Activated naive CD8-positive, alpha-beta T cell treated with anti-CD3 and anti-CD28 coated beads, Interleukin-2, amount 50 U/mL, for 24 hours (primary cell): ENCODE data around the gene PCTP.

Experiments used
- ATAC-seq: fragments of 150-1000 bp; cut with Tn5 transposase; one replicate; pipeline ENCODE4 v1.10.0; 2021
- DNase-seq: peaks from one replicate; pipeline ENCODE4 v3.0.0; 2021
- H3K27ac Mint-ChIP-seq: one replicate; pipeline ENCODE4 v1.8.0; 2021; ENCODE audit warnings: mild to moderate bottlenecking, mixed read lengths
- H3K27me3 Mint-ChIP-seq: one replicate; pipeline ENCODE4 v1.8.0; 2021; ENCODE audit warnings: mixed read lengths
- H3K36me3 Mint-ChIP-seq: one replicate; pipeline ENCODE4 v1.8.0; 2021; ENCODE audit warnings: low read depth, mixed read lengths
- H3K4me1 Mint-ChIP-seq: one replicate; pipeline ENCODE4 v1.8.0; 2021; ENCODE audit warnings: mixed read lengths
- H3K4me3 Mint-ChIP-seq: one replicate; pipeline ENCODE4 v1.8.0; 2021; ENCODE audit warnings: mild to moderate bottlenecking, moderate library complexity, mixed read lengths
- H3K9me3 Mint-ChIP-seq: one replicate; pipeline ENCODE4 v1.8.0; 2021; ENCODE audit warnings: mixed read lengths

PCTP gene

GRCh38 chr17:55778389-55779118 is 27.7 kb downstream of the PCTP start:
- Mint-ChIP-seq H3K36me3 (peaks cover 9% of the 10 kb centered on the region), H3K27me3 (no peaks in the 10 kb centered on the region), H3K27ac (no peak overlapping the region), H3K9me3 (no peaks in the 10 kb centered on the region), H3K4me3 (no peak overlapping the region), H3K4me1 (no peaks in the 10 kb centered on the region)
- ATAC-seq (no peak), DNase-seq (no peak)

- Mint-ChIP-seq H3K4me1 (no peaks in the 10 kb centered on the region), H3K27me3 (peaks cover 2% of the 10 kb centered on the region), H3K27ac (no peak overlapping the region), H3K9me3 (no peaks in the 10 kb centered on the region), H3K4me3 (no peak overlapping the region), H3K36me3 (no peaks in the 10 kb centered on the region)
- ATAC-seq (no peak), DNase-seq (no peak)
These were observed 32.9 kb downstream of the PCTP start for GRCh38 chr17:55783684-55784245.

- Mint-ChIP-seq H3K36me3 (no peaks in the 10 kb centered on the region), H3K27me3 (peaks cover 2% of the 10 kb centered on the region), H3K27ac (no peak overlapping the region), H3K9me3 (no peaks in the 10 kb centered on the region), H3K4me1 (no peaks in the 10 kb centered on the region), H3K4me3 (no peak overlapping the region)
- DNase-seq (no peak), ATAC-seq (no peak)
These were observed 33.8 kb downstream of the PCTP start for GRCh38 chr17:55784666-55785065.

GRCh38 chr17:55785181-55785580 is 34.3 kb downstream of the PCTP start:
- H3K36me3 Mint-ChIP-seq, result no peaks in the 10 kb centered on the region
- H3K4me3 Mint-ChIP-seq, result no peak overlapping the region
- no peak overlapping the region for H3K27ac Mint-ChIP-seq
- DNase-seq (no peak), ATAC-seq (no peak)
- H3K27me3 Mint-ChIP-seq, result peaks cover 2% of the 10 kb centered on the region
- no peaks in the 10 kb centered on the region for H3K4me1 Mint-ChIP-seq
- no peaks in the 10 kb centered on the region for H3K9me3 Mint-ChIP-seq

GRCh38 chr17:55793272-55793671 is 42.4 kb downstream of the PCTP start:
- Mint-ChIP-seq H3K27me3 (peaks cover 5% of the 10 kb centered on the region), H3K36me3 (no peaks in the 10 kb centered on the region), H3K4me3 (no peak overlapping the region), H3K27ac (no peak overlapping the region), H3K9me3 (no peaks in the 10 kb centered on the region), H3K4me1 (no peaks in the 10 kb centered on the region)
- DNase-seq (no peak), ATAC-seq (no peak)

- Mint-ChIP-seq H3K4me3 (no peak overlapping the region), H3K27ac (no peak overlapping the region), H3K4me1 (no peaks in the 10 kb centered on the region), H3K9me3 (peaks cover 6% of the 10 kb centered on the region), H3K36me3 (no peaks in the 10 kb centered on the region), H3K27me3 (peaks cover 5% of the 10 kb centered on the region)
- DNase-seq (no peak), ATAC-seq (no peak)
These were observed 44.1 kb downstream of the PCTP start for GRCh38 chr17:55794725-55795482.

GRCh38 chr17:55806745-55807495 is 56.1 kb downstream of the PCTP start:
- no peak overlapping the region for H3K4me3 Mint-ChIP-seq
- DNase-seq (no peak), ATAC-seq (no peak)
- peaks cover 5% of the 10 kb centered on the region for H3K27me3 Mint-ChIP-seq
- no peaks in the 10 kb centered on the region for H3K36me3 Mint-ChIP-seq
- peaks cover 5% of the 10 kb centered on the region for H3K9me3 Mint-ChIP-seq
- peaks cover 1% of the 10 kb centered on the region for H3K4me1 Mint-ChIP-seq
- H3K27ac Mint-ChIP-seq, result no peak overlapping the region

- H3K4me3 Mint-ChIP-seq, result no peak overlapping the region
- no peak for ATAC-seq
- H3K9me3 Mint-ChIP-seq, result no peaks in the 10 kb centered on the region
- H3K4me1 Mint-ChIP-seq, result peaks cover 1% of the 10 kb centered on the region
- H3K27me3 Mint-ChIP-seq, result peaks cover 4% of the 10 kb centered on the region
- no peak for DNase-seq
- no peaks in the 10 kb centered on the region for H3K36me3 Mint-ChIP-seq
- H3K27ac Mint-ChIP-seq, result no peak overlapping the region
These were observed 60.7 kb downstream of the PCTP start for GRCh38 chr17:55811536-55811935.

GRCh38 chr17:55812323-55812722 is 61.5 kb downstream of the PCTP start:
- no peaks in the 10 kb centered on the region for H3K9me3 Mint-ChIP-seq
- no peak overlapping the region for H3K27ac Mint-ChIP-seq
- ATAC-seq (no peak), DNase-seq (no peak)
- H3K36me3 Mint-ChIP-seq, result no peaks in the 10 kb centered on the region
- H3K4me1 Mint-ChIP-seq, result no peaks in the 10 kb centered on the region
- H3K27me3 Mint-ChIP-seq, result peaks cover 7% of the 10 kb centered on the region
- no peak overlapping the region for H3K4me3 Mint-ChIP-seq

GRCh38 chr17:55813944-55814343 is 63.1 kb downstream of the PCTP start:
- Mint-ChIP-seq H3K27me3 (peaks cover 7% of the 10 kb centered on the region), H3K4me1 (peaks cover 3% of the 10 kb centered on the region), H3K27ac (no peak overlapping the region), H3K9me3 (no peaks in the 10 kb centered on the region), H3K4me3 (no peak overlapping the region), H3K36me3 (no peaks in the 10 kb centered on the region)
- DNase-seq (no peak), ATAC-seq (no peak)

- Mint-ChIP-seq H3K27ac (no peak overlapping the region), H3K4me1 (peaks cover 3% of the 10 kb centered on the region), H3K36me3 (no peaks in the 10 kb centered on the region), H3K4me3 (no peak overlapping the region), H3K9me3 (no peaks in the 10 kb centered on the region), H3K27me3 (peaks cover 7% of the 10 kb centered on the region)
- DNase-seq, result no peak
- no peak for ATAC-seq
These were observed 63.5 kb downstream of the PCTP start for GRCh38 chr17:55814377-55814776.

- Mint-ChIP-seq H3K36me3 (no peaks in the 10 kb centered on the region), H3K9me3 (peaks cover 6% of the 10 kb centered on the region), H3K4me3 (no peak overlapping the region), H3K27ac (peak overlapping the region; percentile 13), H3K4me1 (peaks cover 3% of the 10 kb centered on the region), H3K27me3 (peaks cover 7% of the 10 kb centered on the region)
- DNase-seq, result no peak
- ATAC-seq, result no peak
These were observed 65.9 kb downstream of the PCTP start for GRCh38 chr17:55816532-55817396.

- Mint-ChIP-seq H3K4me1 (peaks cover 3% of the 10 kb centered on the region), H3K27ac (no peak overlapping the region), H3K9me3 (peaks cover 6% of the 10 kb centered on the region), H3K27me3 (peaks cover 7% of the 10 kb centered on the region), H3K4me3 (no peak overlapping the region), H3K36me3 (no peaks in the 10 kb centered on the region)
- DNase-seq (no peak), ATAC-seq (no peak)
These were observed 66.5 kb downstream of the PCTP start for GRCh38 chr17:55817397-55817709.

GRCh38 chr17:55818026-55818425 is 67.2 kb downstream of the PCTP start:
- H3K4me1 Mint-ChIP-seq, result peaks cover 3% of the 10 kb centered on the region
- ATAC-seq, result no peak

More at GRCh38 chr17:55818026-55818425, 67.2 kb downstream of the PCTP start:
- DNase-seq, result no peak
- peaks cover 7% of the 10 kb centered on the region for H3K27me3 Mint-ChIP-seq
- H3K9me3 Mint-ChIP-seq, result peaks cover 6% of the 10 kb centered on the region
- H3K4me3 Mint-ChIP-seq, result no peak overlapping the region
- no peaks in the 10 kb centered on the region for H3K36me3 Mint-ChIP-seq
- H3K27ac Mint-ChIP-seq, result no peak overlapping the region
